ENCODE measurements around the gene MRPL28. TPM values are rescaled to one million over a fixed set of nuclear protein-coding genes. Genes with fewer than 3 reads are reported as not detected.

Gene MRPL28
- total RNA-seq: 96.9 and 101 TPM in 2 replicates

GRCh38 chr16:370443-370842 lies at the start of gene MRPL28:
Gene MRPL28 (minus strand): TSS chr16:370538. CDS start chr16:370218, 320 bp downstream.

GRCh38 chr16:401468-402348 lies 31.4 kb upstream of the MRPL28 start, which contains the start of gene DECR2:
Gene DECR2 (plus strand): TSS chr16:401885. CDS start chr16:401964, 79 bp downstream.

DNA sequence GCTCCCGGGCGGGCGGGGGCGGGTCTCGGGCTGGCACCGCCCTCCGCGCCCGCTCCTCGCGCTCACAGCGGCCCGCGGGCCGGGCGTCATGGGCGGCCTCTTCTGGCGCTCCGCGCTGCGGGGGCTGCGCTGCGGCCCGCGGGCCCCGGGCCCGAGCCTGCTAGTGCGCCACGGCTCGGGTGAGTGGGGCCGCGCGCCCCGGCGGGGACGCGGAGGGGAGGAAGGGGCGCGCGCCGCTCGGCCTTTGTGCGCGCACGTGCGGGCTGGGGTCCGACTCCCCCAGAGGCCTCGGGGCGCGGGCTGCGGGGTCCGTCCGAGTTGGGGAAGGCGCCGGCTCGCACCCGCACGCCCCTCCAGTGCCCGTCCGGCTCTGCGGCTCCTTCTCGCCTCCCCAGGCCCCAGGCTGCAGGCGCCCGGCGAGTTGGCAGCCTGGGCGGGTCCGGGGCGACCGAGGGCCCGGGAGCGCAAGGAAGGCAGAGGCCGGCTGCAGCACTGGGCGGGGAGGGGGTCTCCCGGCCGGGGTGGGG lies 26.9 kb upstream of the MRPL28 start, which contains the start of gene NME4:
NME4 (plus strand) TSS at position 65 of the 527 bp plus-strand sequence; CDS start at position 89, 24 bp downstream.

GRCh38 chr16:381789-382717 lies 11.7 kb upstream of the MRPL28 start, which contains the start of gene PGAP6:
Gene PGAP6 (minus strand): TSS chr16:381978. CDS start chr16:381821, 157 bp downstream.

GRCh38 chr16:352547-353403 lies 17.6 kb downstream of the MRPL28 start, which contains the start of gene AXIN1:
Gene AXIN1 (minus strand): TSS chr16:352723. CDS start chr16:347025, 5,698 bp downstream.

Other genes with a start within 250 kb of the MRPL28 start
- 5.8 and 7.7 TPM in 2 replicates for gene NPRL3, start 231.9 kb downstream of the MRPL28 start, total RNA-seq
- gene HBZ, start 217.9 kb downstream of the MRPL28 start, total RNA-seq: not detected in 2 replicates
- not detected in 2 replicates for gene HBM, start 204.6 kb downstream of the MRPL28 start, total RNA-seq
- gene HBA2, start 197.7 kb downstream of the MRPL28 start, total RNA-seq: not detected in 2 replicates
- not detected in 2 replicates for gene HBA1, start 193.9 kb downstream of the MRPL28 start, total RNA-seq
- gene HBQ1, start 190.1 kb downstream of the MRPL28 start, total RNA-seq: 0.48 TPM in 1 of 2 replicates, not detected in the other
- 25.4 and 28.4 TPM in 2 replicates for gene LUC7L, start 141.1 kb downstream of the MRPL28 start, total RNA-seq
- gene FAM234A, start 135.7 kb downstream of the MRPL28 start, total RNA-seq: 42.7 and 56.9 TPM in 2 replicates
- not detected in 2 replicates for gene RGS11, start 94.6 kb downstream of the MRPL28 start, total RNA-seq
- gene ARHGDIG, start 89.9 kb downstream of the MRPL28 start, total RNA-seq: 0.24 TPM in 1 of 2 replicates, not detected in the other
- gene PDIA2, start 87.4 kb downstream of the MRPL28 start, total RNA-seq: 0.24 TPM in 1 of 2 replicates, not detected in the other
- 55.6 and 67.0 TPM in 2 replicates for gene AXIN1, start 17.8 kb downstream of the MRPL28 start, total RNA-seq
- 53.5 and 73.5 TPM in 2 replicates for gene PGAP6, start 11.4 kb upstream of the MRPL28 start, total RNA-seq
- 50.5 and 74.5 TPM in 2 replicates for gene NME4, start 26.7 kb upstream of the MRPL28 start, total RNA-seq
- gene DECR2, start 31.3 kb upstream of the MRPL28 start, total RNA-seq: 5.3 and 11.1 TPM in 2 replicates
- gene RAB11FIP3, start 55.1 kb upstream of the MRPL28 start, total RNA-seq: 9.2 and 15.2 TPM in 2 replicates
- gene CAPN15, start 157.2 kb upstream of the MRPL28 start, total RNA-seq: 48.8 and 50.6 TPM in 2 replicates
- not detected in 2 replicates for gene PRR35, start 189.9 kb upstream of the MRPL28 start, total RNA-seq
- under 0.01 TPM in 1 of 2 replicates, not detected in the other for gene NHLRC4, start 196.5 kb upstream of the MRPL28 start, total RNA-seq
- gene PIGQ, start 199.4 kb upstream of the MRPL28 start, total RNA-seq: 24.6 and 27.7 TPM in 2 replicates
- gene RAB40C, start 219.5 kb upstream of the MRPL28 start, total RNA-seq: 15.7 and 19.2 TPM in 2 replicates

Measured in tracheal epithelial cell (primary cell).